ENCODE measurements around the gene IL24.

Gene IL24

DNA sequence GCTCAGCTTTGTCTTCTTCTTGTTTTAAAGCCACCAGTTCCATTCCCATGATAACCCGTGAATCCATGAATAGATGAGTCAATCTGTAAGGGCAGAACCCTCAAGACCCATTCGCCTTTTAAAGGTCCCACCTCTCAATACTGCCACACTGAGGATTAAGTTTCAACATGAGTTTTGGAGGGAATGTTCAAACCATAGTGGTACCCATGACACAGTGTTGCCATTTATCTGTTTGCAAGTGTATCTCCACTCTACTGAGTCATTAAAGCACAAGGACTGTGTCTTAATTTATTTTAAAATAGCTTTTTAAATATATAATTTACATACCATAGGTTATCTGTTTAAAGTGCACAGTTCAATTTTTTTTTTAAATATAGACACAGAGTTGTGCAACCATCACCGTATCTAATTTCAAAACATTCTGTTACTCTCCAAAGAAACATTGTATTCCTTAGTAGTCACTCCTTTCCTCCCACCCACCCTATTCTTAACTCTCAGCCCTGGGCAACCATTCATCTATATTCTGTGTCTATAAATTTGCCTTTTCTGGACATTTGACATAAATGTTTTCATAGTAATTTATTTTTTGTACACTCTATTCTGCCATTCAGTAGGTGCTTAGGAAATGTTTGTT is 4.8 kb upstream of the IL24 start:
- Mint-ChIP-seq H3K9me3 (no peaks in the 10 kb centered on the region), H3K4me1 (peaks cover 62% of the 10 kb centered on the region), H3K27me3 (no peaks in the 10 kb centered on the region), H3K4me3 (no peak overlapping the region), H3K27ac (no peak overlapping the region)
- ATAC-seq (no peak), DNase-seq (no peak)

DNA sequence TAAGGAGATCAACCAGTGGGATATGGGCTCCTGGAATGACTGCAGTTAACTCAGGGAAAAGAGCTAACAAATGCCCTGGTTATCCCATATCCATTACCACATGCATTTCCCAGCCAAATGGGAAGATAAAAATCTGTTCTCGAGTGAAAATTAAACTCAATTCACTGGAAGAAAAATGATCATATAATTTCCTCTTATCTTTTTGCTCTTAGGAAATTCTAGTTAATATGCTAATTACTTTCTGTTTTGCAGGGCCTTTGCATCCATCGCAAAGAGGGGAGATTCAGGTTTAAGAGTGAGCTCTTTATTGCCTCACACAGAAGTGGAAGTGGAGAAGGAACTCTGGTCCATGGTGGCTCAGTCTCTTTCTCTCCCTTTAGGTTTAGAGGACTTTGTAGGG is 3.9 kb upstream of the IL24 start:
- ATAC-seq (no peak), DNase-seq (no peak)
- Mint-ChIP-seq H3K27me3 (no peaks in the 10 kb centered on the region), H3K27ac (no peak overlapping the region), H3K4me1 (peaks cover 65% of the 10 kb centered on the region), H3K4me3 (no peak overlapping the region), H3K9me3 (no peaks in the 10 kb centered on the region)

DNA sequence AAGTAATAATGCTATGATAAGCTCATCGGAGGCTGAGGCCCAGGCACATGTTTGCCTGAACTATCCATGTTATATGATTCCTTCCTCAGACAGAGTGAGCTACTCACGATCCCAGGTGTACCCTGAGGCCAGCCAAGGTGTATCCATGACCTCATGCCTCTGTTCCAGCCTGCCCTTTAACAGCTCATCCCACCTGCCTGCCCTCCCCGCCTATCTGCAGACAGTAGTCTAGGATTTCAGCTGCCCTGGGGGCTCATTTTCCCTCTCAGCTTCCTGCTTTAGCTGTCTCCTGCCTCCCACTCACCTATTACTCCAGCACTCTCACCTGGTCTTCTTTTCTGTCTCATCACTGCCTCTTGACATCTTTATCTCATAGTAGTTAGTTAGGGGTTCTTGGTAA is 1.9 kb upstream of the IL24 start:
- DNase-seq (no peak), ATAC-seq (no peak)
- Mint-ChIP-seq H3K4me3 (no peak overlapping the region), H3K9me3 (no peaks in the 10 kb centered on the region), H3K27ac (no peak overlapping the region), H3K4me1 (peaks cover 67% of the 10 kb centered on the region), H3K27me3 (no peaks in the 10 kb centered on the region)

DNA sequence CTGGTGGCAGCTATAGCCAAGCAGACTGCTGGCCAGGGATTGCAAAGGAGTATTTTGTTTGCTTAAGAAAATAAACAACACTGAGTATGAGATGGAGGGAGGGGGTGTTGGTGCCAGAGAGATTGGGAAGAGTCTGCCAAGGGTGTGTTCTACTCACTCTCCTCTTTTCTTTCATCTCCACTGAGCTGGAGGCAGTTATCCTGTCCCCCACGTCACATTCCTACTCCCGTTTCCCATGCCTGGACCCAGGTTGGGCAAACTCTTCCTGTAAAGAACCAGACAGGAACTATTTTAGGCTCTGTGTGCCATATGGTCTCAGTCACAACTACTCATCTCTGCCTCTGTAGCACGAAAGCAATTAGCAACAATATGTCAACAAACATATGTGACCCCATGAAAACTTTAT is 1.4 kb upstream of the IL24 start:
- Mint-ChIP-seq H3K4me3 (no peak overlapping the region), H3K27me3 (no peaks in the 10 kb centered on the region), H3K4me1 (peaks cover 62% of the 10 kb centered on the region), H3K9me3 (no peaks in the 10 kb centered on the region), H3K27ac (no peak overlapping the region)
- DNase-seq (no peak), ATAC-seq (no peak)

DNA sequence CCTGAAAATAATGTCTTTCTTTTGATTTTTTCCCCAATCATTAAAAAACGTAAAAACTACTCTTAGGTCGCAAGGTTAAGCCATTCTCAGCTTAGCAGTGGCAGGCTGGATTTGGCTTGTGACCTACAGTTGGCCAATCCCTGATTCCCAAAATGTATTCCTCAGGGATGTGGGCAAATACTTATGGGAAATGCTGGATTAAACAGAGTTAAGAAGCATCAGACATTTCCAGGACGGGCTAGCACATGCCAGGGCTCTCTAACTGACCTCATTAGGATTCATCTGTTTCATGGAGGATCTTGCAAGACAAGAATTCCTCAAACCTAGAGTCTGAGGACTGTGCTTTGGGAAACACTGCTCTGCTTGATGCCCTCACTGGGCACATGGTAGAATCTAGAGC is 982 bp upstream of the IL24 start:
- Mint-ChIP-seq H3K4me1 (peaks cover 58% of the 10 kb centered on the region), H3K27me3 (no peaks in the 10 kb centered on the region), H3K27ac (no peak overlapping the region), H3K4me3 (no peak overlapping the region), H3K9me3 (no peaks in the 10 kb centered on the region)
- DNase-seq (no peak), ATAC-seq (no peak)

DNA sequence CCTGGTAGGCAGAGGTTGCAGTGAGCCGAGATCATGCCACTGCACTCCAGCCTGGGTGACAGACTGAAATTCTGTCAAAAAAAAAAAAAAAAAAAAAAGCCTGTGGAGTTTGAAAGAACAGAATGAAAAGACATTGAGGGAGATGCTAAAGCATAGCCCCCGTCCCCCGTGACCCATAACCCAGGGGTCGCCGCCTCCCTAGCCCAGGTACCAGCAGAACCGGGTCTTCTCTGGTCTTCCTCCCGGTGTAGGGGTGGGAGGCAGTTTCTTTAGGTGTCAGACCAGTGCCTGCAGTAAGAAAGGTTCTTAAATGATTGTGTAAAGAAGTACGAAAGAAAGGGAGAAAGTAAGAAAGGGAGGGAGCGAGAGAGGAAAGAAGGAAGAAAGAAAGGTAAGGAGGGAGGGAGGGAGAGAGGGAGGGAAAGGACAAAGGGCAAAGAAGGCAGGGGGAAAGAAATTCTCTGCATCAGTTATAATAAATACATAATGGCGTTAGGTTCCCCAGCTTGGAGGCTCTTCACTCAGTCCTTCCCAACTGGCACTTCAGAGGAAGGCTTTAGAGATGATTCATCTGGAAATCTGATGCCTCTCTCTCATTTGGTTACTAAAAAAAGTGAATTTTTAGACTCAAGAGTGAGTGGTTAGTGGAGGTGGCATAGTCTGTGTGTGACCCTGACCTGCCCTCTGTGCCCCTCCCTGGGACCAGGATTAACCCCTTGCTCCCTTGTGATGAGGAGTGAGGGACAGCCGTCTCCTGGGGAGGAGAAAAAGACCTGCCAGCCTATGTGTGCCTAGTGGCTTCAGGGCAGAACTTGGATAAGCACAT is 1.1 kb downstream of the IL24 start:
- Mint-ChIP-seq H3K27ac (peak overlapping the region in 1 of 2 donors; percentile 0), H3K9me3 (no peaks in the 10 kb centered on the region)
- no peak for ATAC-seq

DNA sequence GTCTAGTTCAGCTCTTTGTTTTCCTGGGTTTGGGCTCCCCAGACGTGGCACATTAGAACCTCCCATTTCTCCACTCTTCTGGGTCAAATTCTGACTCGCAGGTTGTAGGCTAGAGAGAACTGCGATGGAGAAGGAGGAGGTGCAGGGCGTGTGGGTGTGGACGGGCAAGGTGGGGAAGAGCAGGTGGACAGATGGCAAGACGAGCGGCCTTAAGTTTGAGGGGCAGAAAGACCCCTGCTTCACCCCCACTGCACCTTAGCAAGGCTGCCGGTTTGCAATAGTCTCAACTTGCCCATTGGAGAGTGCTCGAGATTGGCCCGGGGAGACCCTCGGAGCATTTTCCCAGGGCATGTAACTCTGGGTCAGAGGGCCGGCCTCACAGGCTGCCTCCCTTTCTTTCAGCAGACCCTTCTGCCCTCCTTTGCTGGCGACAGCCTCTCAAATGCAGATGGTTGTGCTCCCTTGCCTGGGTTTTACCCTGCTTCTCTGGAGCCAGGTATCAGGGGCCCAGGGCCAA is 1.7 kb downstream of the IL24 start:
- ATAC-seq (no peak), DNase-seq (no peak)
- Mint-ChIP-seq H3K27ac (peak overlapping the region in 1 of 2 donors; percentile 20), H3K9me3 (no peaks in the 10 kb centered on the region), H3K27me3 (no peaks in the 10 kb centered on the region), H3K4me3 (peak overlapping the region in 1 of 2 donors; percentile 26), H3K4me1 (peaks cover 43% of the 10 kb centered on the region)

More for the DNA sequence above, 1.1 kb downstream of the IL24 start:
- H3K4me1 Mint-ChIP-seq = peaks cover 50% of the 10 kb centered on the region
- no peak for DNase-seq
- H3K27me3 Mint-ChIP-seq = no peaks in the 10 kb centered on the region
- H3K4me3 Mint-ChIP-seq = peak overlapping the region in 1 of 2 donors; percentile 26

DNA sequence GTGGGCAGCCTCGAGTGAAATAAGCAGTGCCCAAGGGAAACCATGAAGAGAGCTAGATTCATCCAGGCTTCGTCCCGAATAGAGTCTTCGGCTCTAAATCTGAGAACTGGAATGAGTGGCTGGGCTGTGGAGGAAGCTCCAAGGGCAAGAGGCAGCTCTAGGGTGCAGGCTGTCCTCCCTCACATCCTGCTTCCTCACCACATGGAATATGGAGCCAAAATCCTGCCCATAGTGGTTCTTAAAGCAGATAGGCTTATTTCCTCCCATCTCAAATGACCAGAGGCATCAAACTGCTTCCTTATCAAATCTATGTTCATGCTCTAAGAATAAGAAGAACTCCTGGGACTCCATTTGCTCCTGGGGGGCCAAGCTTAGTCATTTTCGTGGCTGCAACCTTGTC is 2.5 kb downstream of the IL24 start:
- no peaks in the 10 kb centered on the region for H3K9me3 Mint-ChIP-seq

DNA sequence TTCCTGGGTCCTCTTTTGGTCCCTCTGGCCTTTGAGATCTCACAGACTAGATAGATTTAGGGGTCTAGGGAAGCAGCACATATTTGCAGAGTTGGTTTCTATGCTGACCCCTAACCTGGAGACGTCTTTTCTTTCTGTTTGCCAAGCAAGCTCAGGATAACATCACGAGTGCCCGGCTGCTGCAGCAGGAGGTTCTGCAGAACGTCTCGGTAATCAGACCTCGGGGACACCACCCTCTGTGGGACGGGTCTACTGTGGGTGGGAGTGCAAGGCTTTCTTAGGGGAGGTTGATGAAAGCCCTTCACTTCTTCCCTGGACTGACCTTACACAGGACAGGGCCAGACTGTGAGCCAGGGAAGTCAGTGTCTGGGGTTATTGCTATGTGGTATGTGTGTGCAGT is 2.9 kb downstream of the IL24 start:
- Mint-ChIP-seq H3K27ac (no peak overlapping the region), H3K27me3 (no peaks in the 10 kb centered on the region), H3K9me3 (no peaks in the 10 kb centered on the region), H3K4me3 (no peak overlapping the region), H3K4me1 (peaks cover 46% of the 10 kb centered on the region)
- peak in 1 of 2 donors; percentile 5 for DNase-seq
- no peak for ATAC-seq

More for the DNA sequence above, 2.5 kb downstream of the IL24 start:
- ATAC-seq (no peak), DNase-seq (no peak)
- peaks cover 43% of the 10 kb centered on the region for H3K4me1 Mint-ChIP-seq
- H3K4me3 Mint-ChIP-seq = no peak overlapping the region
- H3K27me3 Mint-ChIP-seq = no peaks in the 10 kb centered on the region
- H3K27ac Mint-ChIP-seq = no peak overlapping the region

DNA sequence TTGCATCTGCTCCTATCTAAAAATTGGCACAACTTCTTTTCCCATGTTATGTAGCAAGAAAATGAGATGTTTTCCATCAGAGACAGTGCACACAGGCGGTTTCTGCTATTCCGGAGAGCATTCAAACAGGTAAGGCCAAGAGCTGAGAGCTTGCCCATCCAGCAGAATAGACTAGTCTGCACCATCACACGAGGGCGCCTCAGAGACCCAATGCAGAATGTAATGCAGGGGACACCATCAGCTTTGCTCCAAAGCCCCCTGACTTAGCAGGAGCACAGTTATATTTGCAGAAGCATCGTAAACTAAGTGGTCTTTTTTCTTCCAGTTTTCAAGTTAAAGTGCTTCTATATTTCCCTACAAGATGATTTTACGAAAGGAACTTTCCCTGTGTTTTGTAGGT is 4.7 kb downstream of the IL24 start:
- no peaks in the 10 kb centered on the region for H3K9me3 Mint-ChIP-seq
- ATAC-seq (no peak), DNase-seq (no peak)
- H3K4me1 Mint-ChIP-seq = peaks cover 51% of the 10 kb centered on the region
- H3K4me3 Mint-ChIP-seq = no peak overlapping the region
- no peak overlapping the region for H3K27ac Mint-ChIP-seq
- H3K27me3 Mint-ChIP-seq = no peaks in the 10 kb centered on the region

DNA sequence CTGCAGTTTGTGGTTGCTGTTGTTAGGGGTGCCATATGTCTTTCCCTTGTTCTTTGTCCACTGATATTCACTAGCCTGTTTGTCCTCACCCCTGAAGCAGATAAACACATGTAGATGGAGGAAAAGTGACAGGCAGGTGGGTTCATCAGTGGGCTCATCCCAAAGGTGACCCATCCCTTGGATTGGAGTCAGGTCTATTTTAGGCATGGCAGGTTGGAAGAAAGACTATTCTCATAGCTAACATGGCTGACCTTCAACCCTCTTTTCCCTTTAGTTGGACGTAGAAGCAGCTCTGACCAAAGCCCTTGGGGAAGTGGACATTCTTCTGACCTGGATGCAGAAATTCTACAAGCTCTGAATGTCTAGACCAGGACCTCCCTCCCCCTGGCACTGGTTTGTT is 5.5 kb downstream of the IL24 start:
- Mint-ChIP-seq H3K9me3 (no peaks in the 10 kb centered on the region), H3K4me3 (no peak overlapping the region), H3K4me1 (peaks cover 51% of the 10 kb centered on the region), H3K27ac (no peak overlapping the region), H3K27me3 (no peaks in the 10 kb centered on the region)
- DNase-seq (no peak), ATAC-seq (no peak)

DNA sequence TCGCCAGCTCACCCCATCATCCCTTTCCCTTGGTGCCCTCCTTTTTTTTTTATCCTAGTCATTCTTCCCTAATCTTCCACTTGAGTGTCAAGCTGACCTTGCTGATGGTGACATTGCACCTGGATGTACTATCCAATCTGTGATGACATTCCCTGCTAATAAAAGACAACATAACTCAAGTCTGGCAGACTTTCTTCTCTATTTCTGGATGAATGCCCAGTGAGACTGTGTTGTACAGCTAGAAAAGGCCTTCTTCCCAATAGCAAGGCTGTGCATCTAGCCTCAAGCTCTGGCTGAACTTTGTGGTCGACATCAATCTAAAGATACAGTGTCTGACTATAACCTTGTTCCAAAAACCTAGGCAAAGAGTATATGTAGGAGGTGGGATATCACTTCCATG is 6.4 kb downstream of the IL24 start:
- H3K4me3 Mint-ChIP-seq = no peak overlapping the region
- H3K27me3 Mint-ChIP-seq = no peaks in the 10 kb centered on the region
- H3K4me1 Mint-ChIP-seq = peaks cover 56% of the 10 kb centered on the region
- no peak for ATAC-seq
- no peaks in the 10 kb centered on the region for H3K9me3 Mint-ChIP-seq
- DNase-seq = no peak
- no peak overlapping the region for H3K27ac Mint-ChIP-seq

DNA sequence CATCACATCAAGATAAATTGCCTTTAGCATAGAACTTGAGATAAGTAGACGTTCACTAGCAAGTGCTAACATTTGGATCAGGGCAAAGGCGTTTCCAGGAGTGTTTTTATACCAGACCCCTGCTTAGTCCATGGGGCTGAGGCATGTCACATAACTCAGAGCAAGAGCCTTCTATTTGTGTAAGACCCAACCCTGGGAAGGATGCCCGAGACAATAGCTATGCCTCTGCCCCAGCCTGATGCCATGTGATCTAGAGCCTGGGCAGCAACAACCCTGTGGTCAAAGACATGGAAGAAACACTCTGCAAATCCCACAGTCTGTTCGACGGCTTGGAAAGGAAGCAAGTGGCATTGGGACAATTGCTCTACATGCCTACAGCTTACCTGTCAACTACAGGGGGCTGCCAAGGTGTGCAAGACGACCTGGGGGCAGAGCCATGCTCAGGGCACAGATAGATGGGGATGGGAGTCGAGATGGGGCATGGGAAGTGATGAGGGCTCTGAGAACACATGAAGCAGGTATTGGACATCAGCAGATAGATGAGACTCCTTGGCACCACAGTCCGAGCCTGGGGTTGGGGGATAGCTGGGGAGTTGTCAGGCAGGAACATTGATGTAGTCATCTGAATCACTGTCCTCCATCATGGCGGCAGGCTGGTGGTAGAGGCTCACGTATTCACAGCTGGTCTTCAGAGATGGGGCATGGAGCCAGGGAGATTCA is 7.3 kb downstream of the IL24 start:
- no peak for DNase-seq
- H3K9me3 Mint-ChIP-seq = no peaks in the 10 kb centered on the region
- ATAC-seq = no peak
- peak overlapping the region; percentile 1 to 36 for H3K4me3 Mint-ChIP-seq
- H3K4me1 Mint-ChIP-seq = peaks cover 52% of the 10 kb centered on the region
- no peaks in the 10 kb centered on the region for H3K27me3 Mint-ChIP-seq
- H3K27ac Mint-ChIP-seq = peak overlapping the region in 1 of 2 donors; percentile 92

DNA sequence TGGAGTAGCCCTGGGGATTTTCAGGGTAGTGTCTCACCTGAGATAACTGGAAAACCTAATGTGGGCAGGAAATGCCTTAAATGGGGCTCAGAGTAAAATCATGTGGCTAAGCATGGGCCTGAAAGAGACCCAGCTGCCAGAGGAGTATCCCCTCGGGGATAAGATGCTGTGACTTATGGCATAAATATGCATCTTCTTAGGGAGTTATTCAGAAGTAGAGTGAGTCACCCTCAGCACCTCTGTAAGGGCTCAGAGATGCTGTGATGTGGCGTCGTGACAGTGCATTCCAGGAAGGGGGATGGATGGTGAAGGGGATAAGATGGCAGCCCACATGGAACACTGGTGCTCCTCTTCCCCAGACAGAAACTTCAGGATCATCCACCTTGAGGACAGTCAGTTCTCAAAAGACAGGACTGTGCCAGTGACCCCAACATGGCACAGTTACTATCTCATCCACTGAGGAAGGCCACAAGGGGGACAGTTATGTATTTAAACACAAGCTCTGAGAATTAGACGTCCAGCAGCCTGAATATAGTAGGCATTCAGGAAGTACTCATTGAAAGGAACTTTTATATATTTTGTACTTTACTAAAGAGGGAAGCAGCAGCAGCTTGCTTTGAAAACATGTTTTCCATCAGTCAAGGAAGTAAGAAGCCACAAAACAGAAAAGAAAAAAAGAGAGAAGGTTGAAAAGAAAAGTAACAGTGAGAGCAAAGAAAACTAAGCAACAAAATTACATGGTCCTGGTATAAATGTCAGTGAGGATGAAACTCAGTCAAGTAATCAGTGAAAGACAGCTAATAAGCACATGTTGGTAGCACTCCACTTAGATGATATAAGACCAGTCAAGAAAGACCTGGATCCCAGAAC is 8.3 kb downstream of the IL24 start:
- Mint-ChIP-seq H3K27ac (peak overlapping the region; percentile 7 to 48), H3K27me3 (no peaks in the 10 kb centered on the region), H3K4me1 (peaks cover 62% of the 10 kb centered on the region), H3K4me3 (peak overlapping the region; percentile 36 to 66), H3K9me3 (no peaks in the 10 kb centered on the region)
- ATAC-seq = peak; percentile 88
- no peak for DNase-seq
